K562 (cell line): ENCODE results near the gene MCU. TPM values are rescaled to one million over a fixed set of nuclear protein-coding genes. Genes with fewer than 3 reads are reported as not detected.

Experiments used
- ATAC-seq: fragments of 200-7000 bp; cut with Tn5 transposase; 3 replicates; pipeline ENCODE4 v1.9.1; 2020; ENCODE audit warnings: moderate library complexity
- BruUV-seq: library from RNA; stranded (reverse); fragments of 400-500 nt; replicated peaks from 2 replicates; lab custom pipeline; 2021; lab: Mats Ljungman, UMichigan
- CTCF ChIA-PET: fragments of 300-600 bp; formaldehyde crosslinking; extraction: SDS; loops from one replicate; lab custom pipeline; 2021; ENCODE audit warnings: low intra/inter-chr PET ratio; lab: Yijun Ruan, JAX
- POLR2A ChIA-PET: fragments of 300-600, 350-650 bp; sonication (Branson Sonifier 250); formaldehyde crosslinking; extraction: SDS; loops from one replicate; lab custom pipeline; 2021; ENCODE audit warnings: antibody characterized with exemption, inconsistent platforms; lab: Yijun Ruan, JAX
- DNase-seq, 4 experiments: peaks; one replicate each; pipeline versions ENCODE4 v3.0.0 to v3.0.0-alpha.2; 2011 to 2018; ENCODE audit warnings: low spot score in 3 of 4, mixed read lengths in 3 of 4; ENCODE audit errors: extremely low read depth in 1 of 4
- FAIRE-seq: peaks from 2 replicates; lab custom pipeline; 2011; peaks lifted over from hg19 to GRCh38; lab: Jason Lieb, UNC
- H2AFZ ChIP-seq: 2 replicates; pipeline ENCODE4 v1.6.0; 2011; ENCODE audit warnings: low read depth, low read length, control low read depth, inconsistent platforms
- H3K27ac ChIP-seq: fragments of 200-600 bp; 3 replicates; pipeline ENCODE4 v1.8.0; 2011; ENCODE audit warnings: low read depth, mild to moderate bottlenecking, control low read depth, inconsistent platforms, low read length, moderate library complexity, mixed read lengths; ENCODE audit errors: extremely low read depth
- H3K27me3 ChIP-seq, 2 experiments: fragments of 300-600 bp in 1 of 2; 2 replicates in 1 of 2; 3 replicates in 1 of 2; pipeline versions ENCODE4 v1.6.0 to v1.8.0; 2011; ENCODE audit warnings: inconsistent platforms in 2 of 2, low read length in 2 of 2, mild to moderate bottlenecking in 1 of 2, mixed read lengths in 1 of 2, moderate library complexity in 1 of 2; ENCODE audit not compliant: control insufficient read depth in 2 of 2, insufficient read depth in 2 of 2
- H3K36me3 ChIP-seq: fragments of 300-600 bp; 3 replicates; pipeline ENCODE4 v1.8.0; 2011; ENCODE audit warnings: mild to moderate bottlenecking, low read length, inconsistent platforms; ENCODE audit not compliant: control insufficient read depth, insufficient read depth
- H3K4me1 ChIP-seq, 2 experiments: fragments of 200-600 bp in 1 of 2; replicated peaks in 1 of 2; 2 replicates in 1 of 2; 3 replicates in 1 of 2; pipeline versions ENCODE4 v1.5.1 to v1.8.0; 2011; ENCODE audit warnings: inconsistent platforms in 2 of 2, low read length in 2 of 2, mild to moderate bottlenecking in 1 of 2, mixed read lengths in 1 of 2, moderate library complexity in 1 of 2; ENCODE audit not compliant: control insufficient read depth in 2 of 2, insufficient read depth in 2 of 2
- H3K4me2 ChIP-seq: 2 replicates; pipeline ENCODE4 v1.6.1; 2011; ENCODE audit warnings: low read length, control low read depth, inconsistent platforms, mixed read lengths; ENCODE audit not compliant: insufficient read depth
- H3K4me3 ChIP-seq: fragments of 200-600 bp; sonication (generic), shearing (Covaris generic); 2 replicates; pipeline ENCODE4 v1.5.1; 2016; ENCODE audit warnings: control low read depth, inconsistent platforms
- H3K79me2 ChIP-seq: fragments of 200-600 bp; 3 replicates; pipeline ENCODE4 v1.8.0; 2011; ENCODE audit warnings: low read length, inconsistent platforms; ENCODE audit not compliant: control insufficient read depth, insufficient read depth
- H3K9ac ChIP-seq, 2 experiments: 2 replicates each; pipeline versions ENCODE4 v1.6.0 to v1.6.1; 2011; ENCODE audit warnings: low read depth in 2 of 2, low read length in 2 of 2, control low read depth in 1 of 2, inconsistent platforms in 1 of 2, mild to moderate bottlenecking in 1 of 2, mixed read lengths in 1 of 2; ENCODE audit not compliant: insufficient read depth in 1 of 2
- H3K9me1 ChIP-seq: one replicate; pipeline ENCODE4 v1.6.0; 2011; ENCODE audit warnings: inconsistent platforms, mild to moderate bottlenecking, low read length, moderate library complexity; ENCODE audit not compliant: control insufficient read depth, insufficient read depth
- H3K9me3 ChIP-seq: replicated peaks from 2 replicates; pipeline ENCODE4 v1.5.1; 2011; ENCODE audit warnings: low read depth, low read length, inconsistent platforms; ENCODE audit not compliant: control insufficient read depth, insufficient read depth
- H4K20me1 ChIP-seq: replicated peaks from 2 replicates; pipeline ENCODE4 v1.6.1; 2011; ENCODE audit warnings: low read length, inconsistent platforms, mixed read lengths; ENCODE audit not compliant: control insufficient read depth, insufficient read depth
- BRCA1 ChIP-seq, 2 experiments: fragments of 450-650 bp in 1 of 2; sonication (generic) in 1 of 2; formaldehyde crosslinking in 1 of 2; IDR thresholded peaks; 2 replicates each; pipeline versions ENCODE4 v1.5.0 to v1.6.1; 2017 to 2020; ENCODE audit warnings: mild to moderate bottlenecking in 1 of 2, missing genetic modification reagents in 1 of 2
- CBX5 ChIP-seq: IDR thresholded peaks from 2 replicates; pipeline ENCODE4 v1.6.1; 2014; ENCODE audit warnings: low read depth, borderline replicate concordance
- CHD4 ChIP-seq: fragments of 200-600 bp; sonication (generic); IDR thresholded peaks from 3 replicates; pipeline ENCODE4 v1.6.1; 2012; ENCODE audit warnings: low read depth, mild to moderate bottlenecking, mixed read lengths, low read length, inconsistent platforms; ENCODE audit not compliant: insufficient read depth, insufficient replicate concordance, poor library complexity, severe bottlenecking
- FOSL1 ChIP-seq: fragments of 200-800 bp; sonication (Bioruptor generic); conservative IDR thresholded peaks from 2 replicates; pipeline ENCODE4 v1.6.1; 2016; ENCODE audit warnings: missing genetic modification characterization, missing compliant biosample characterization
- NR2F6 ChIP-seq: fragments of 450-650 bp; formaldehyde crosslinking; IDR thresholded peaks from 2 replicates; pipeline ENCODE4 v1.4.0; 2020; ENCODE audit warnings: mild to moderate bottlenecking
- RBM34 ChIP-seq: fragments of 200-400 bp; formaldehyde crosslinking; IDR thresholded peaks from 2 replicates; pipeline ENCODE4 v1.6.1; 2018; ENCODE audit warnings: low read length, borderline replicate concordance; ENCODE audit not compliant: insufficient read depth
- SMAD1 ChIP-seq: fragments of 150-350 bp; IDR thresholded peaks from 2 replicates; pipeline ENCODE4 v1.6.1; 2014; ENCODE audit warnings: low read length, low read depth; ENCODE audit not compliant: partially characterized antibody
- STAG1 ChIP-seq: sonication (generic); formaldehyde crosslinking; IDR thresholded peaks from 2 replicates; pipeline ENCODE4 v1.5.0; 2020; ENCODE audit warnings: missing genetic modification reagents, borderline replicate concordance
- U2AF1 ChIP-seq: fragments of 200-400 bp; formaldehyde crosslinking; optimal IDR thresholded peaks from 2 replicates; pipeline ENCODE3; 2017; ENCODE audit warnings: mild to moderate bottlenecking, low read depth, low read length, moderate library complexity
- ZBED1 ChIP-seq: IDR thresholded peaks from 2 replicates; pipeline ENCODE4 v1.6.1; 2014
- ZNF12 ChIP-seq: sonication (generic); formaldehyde crosslinking; IDR thresholded peaks from 2 replicates; pipeline ENCODE4 v1.4.0; 2020; ENCODE audit warnings: mild to moderate bottlenecking, missing genetic modification reagents
- ZNF217 ChIP-seq: sonication (generic); formaldehyde crosslinking; IDR thresholded peaks from 2 replicates; pipeline ENCODE4 v1.8.0; 2022; ENCODE audit warnings: mild to moderate bottlenecking, missing genetic modification reagents
- ZZZ3 ChIP-seq: fragments of 450-650 bp; IDR thresholded peaks from 2 replicates; pipeline ENCODE4 v1.6.1; 2016; ENCODE audit warnings: antibody characterized with exemption, mild to moderate bottlenecking, moderate library complexity
- WGBS: fragments of 100-300 bp; shearing (Covaris generic); methylation state at CpG from one replicate; pipeline ENCODE4 v1.1.6; 2016; ENCODE audit warnings: low coverage, mixed read lengths; ENCODE audit not compliant: insufficient coverage; ENCODE audit errors: missing lambda C conversion rate; 5-methylcytosine and 5-hydroxymethylcytosine counted together
- in situ Hi-C: fragments of 300-500 bp; cut with MboI; formaldehyde crosslinking; loops from 4 replicates; pipeline ENCODE4 v1.15.0; 2018; ENCODE audit warnings: inconsistent platforms, mixed read lengths
- intact Hi-C: fragments of 100-400 bp; cut with micrococcal nuclease; formaldehyde crosslinking; loops from 2 replicates; pipeline ENCODE4 v1.14.2; 2022
- polyA plus RNA-seq, 8 experiments: library from polyadenylated mRNA; depleted of rRNA in 4 of 8; stranded (reverse) in 5 of 8; unstranded in 3 of 8; fragments of >200 nt; fragmentation: Nextera tagmentation in 2 of 8; fragmentation: Illumina TruSeq in 1 of 8; extraction: Ambion mirVana in 2 of 8; extraction: Trizol in 1 of 8; gene quantifications; 2 replicates each; pipeline versions ENCODE4 v1.2.1 to v1.2.3, GENCODE V29; 2011 to 2014; ENCODE audit warnings: inconsistent platforms in 1 of 8, missing spikeins in 1 of 8
- total RNA-seq, 7 experiments: library from RNA; depleted of rRNA in 6 of 7; stranded (reverse); fragments of >200 nt in 6 of 7; fragmentation: Illumina TruSeq in 2 of 7; extraction: Trizol in 2 of 7; gene quantifications; 2 replicates each; pipeline versions ENCODE4 v1.2.1 to v1.2.3, GENCODE V29; 2011 to 2021; ENCODE audit warnings: low replicate concordance in 1 of 7
- TF ChIP-seq, protein P1 (sequence below): sonication (generic); formaldehyde crosslinking; IDR thresholded peaks from 2 replicates; pipeline ENCODE4 v1.8.1; 2022; ENCODE audit warnings: missing genetic modification reagents
- TF ChIP-seq, protein P2 (sequence below): fragments of 450-650 bp; IDR thresholded peaks from 2 replicates; pipeline ENCODE4 v1.7.0; 2016; ENCODE audit warnings: borderline replicate concordance

The MCU gene
- total and polyA plus RNA-seq, 9 of the 15 experiments (the other 6 are each of a cell fraction or from before 2014, with no cell fraction given) = 8.2 to 88.8 (median 21.3) TPM

DNA sequence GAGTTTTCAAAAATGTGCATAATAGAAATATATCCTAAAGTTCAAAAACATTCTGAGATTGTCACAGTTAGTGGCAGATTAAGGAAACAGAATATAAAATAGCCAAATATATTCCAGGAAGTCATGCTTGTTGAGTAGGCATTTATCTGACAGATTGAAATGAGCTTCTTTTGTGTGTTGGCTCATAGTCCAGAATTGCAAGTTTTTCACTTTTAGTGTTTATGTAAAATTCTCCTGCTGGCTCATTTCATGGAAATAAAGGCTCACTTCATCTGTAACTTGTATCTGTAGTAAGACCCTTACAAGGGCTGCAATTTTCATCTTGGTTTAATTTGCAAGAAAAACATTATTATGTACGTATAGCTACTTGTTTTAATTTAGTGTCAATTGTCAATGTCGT is 93.5 kb downstream of the MCU start:
- POLR2A ChIA-PET = interaction anchor here (0.7 to 1.3 kb wide), 6 partner anchors 8 to 140 kb away, joined by 3 to 5 read pairs (median 4); no protein-coding TSS in a partner anchor
- FAIRE-seq (no peak), ATAC-seq (no peak), DNase-seq (no peak)
- Histone ChIP-seq H2AFZ (no peak overlapping the region), H3K79me2 (no peaks in the 10 kb centered on the region)
- CTCF ChIA-PET = no interaction called here
- TF ChIP-seq, protein P1, sequence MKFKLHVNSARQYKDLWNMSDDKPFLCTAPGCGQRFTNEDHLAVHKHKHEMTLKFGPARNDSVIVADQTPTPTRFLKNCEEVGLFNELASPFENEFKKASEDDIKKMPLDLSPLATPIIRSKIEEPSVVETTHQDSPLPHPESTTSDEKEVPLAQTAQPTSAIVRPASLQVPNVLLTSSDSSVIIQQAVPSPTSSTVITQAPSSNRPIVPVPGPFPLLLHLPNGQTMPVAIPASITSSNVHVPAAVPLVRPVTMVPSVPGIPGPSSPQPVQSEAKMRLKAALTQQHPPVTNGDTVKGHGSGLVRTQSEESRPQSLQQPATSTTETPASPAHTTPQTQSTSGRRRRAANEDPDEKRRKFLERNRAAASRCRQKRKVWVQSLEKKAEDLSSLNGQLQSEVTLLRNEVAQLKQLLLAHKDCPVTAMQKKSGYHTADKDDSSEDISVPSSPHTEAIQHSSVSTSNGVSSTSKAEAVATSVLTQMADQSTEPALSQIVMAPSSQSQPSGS (CRISPR knock-in tag) = no peak
- TF ChIP-seq ZZZ3 = no peak
- TF ChIP-seq NR2F6 = no peak
- no peak for TF ChIP-seq ZBED1
- TF ChIP-seq BRCA1 (IDR thresholded peaks at IDR 0.05) = no peak
- TF ChIP-seq BRCA1 (CRISPR knock-in tag; IDR thresholded peaks at IDR 0.05) = no peak
- no peak for TF ChIP-seq U2AF1
- TF ChIP-seq STAG1 (CRISPR knock-in tag) = no peak
- TF ChIP-seq ZNF217 (CRISPR knock-in tag) = no peak
- no peak for TF ChIP-seq CBX5
- no peak for TF ChIP-seq RBM34
- no peak for TF ChIP-seq FOSL1 (tag)
- TF ChIP-seq ZNF12 (CRISPR knock-in tag) = no peak
- TF ChIP-seq SMAD1 = no peak
- TF ChIP-seq, protein P2, sequence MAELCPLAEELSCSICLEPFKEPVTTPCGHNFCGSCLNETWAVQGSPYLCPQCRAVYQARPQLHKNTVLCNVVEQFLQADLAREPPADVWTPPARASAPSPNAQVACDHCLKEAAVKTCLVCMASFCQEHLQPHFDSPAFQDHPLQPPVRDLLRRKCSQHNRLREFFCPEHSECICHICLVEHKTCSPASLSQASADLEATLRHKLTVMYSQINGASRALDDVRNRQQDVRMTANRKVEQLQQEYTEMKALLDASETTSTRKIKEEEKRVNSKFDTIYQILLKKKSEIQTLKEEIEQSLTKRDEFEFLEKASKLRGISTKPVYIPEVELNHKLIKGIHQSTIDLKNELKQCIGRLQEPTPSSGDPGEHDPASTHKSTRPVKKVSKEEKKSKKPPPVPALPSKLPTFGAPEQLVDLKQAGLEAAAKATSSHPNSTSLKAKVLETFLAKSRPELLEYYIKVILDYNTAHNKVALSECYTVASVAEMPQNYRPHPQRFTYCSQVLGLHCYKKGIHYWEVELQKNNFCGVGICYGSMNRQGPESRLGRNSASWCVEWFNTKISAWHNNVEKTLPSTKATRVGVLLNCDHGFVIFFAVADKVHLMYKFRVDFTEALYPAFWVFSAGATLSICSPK = no peak
- TF ChIP-seq CHD4 = no peak
- TF ChIP-seq, all 486 proteins: peak for 0
- no TSS peak for BruUV-seq
- no peaks in the 10 kb centered on the region for H3K4me1 ChIP-seq
- H3K9me3 ChIP-seq = no peaks in the 10 kb centered on the region
- H3K9me1 ChIP-seq = no peaks in the 10 kb centered on the region
- no peak overlapping the region for H3K9ac ChIP-seq
- no peaks in the 10 kb centered on the region for H3K36me3 ChIP-seq
- in situ Hi-C loops (no loop called here), intact Hi-C loops (no loop called here)
- H3K4me3 ChIP-seq = no peak overlapping the region
- peaks cover 5% of the 10 kb centered on the region; the same call in 1 of the 2 replicates for H4K20me1 ChIP-seq
- no peaks in the 10 kb centered on the region; a peak in 1 of 5 replicates for H3K27me3 ChIP-seq
- 60% methylated on average over 2 of the region's 2 CpGs for WGBS
- no peak overlapping the region for H3K27ac ChIP-seq
- no peak overlapping the region for H3K4me2 ChIP-seq
